K562 (cell line): ENCODE results near the gene SELENOF. TPM values are rescaled to one million over a fixed set of nuclear protein-coding genes. Genes with fewer than 3 reads are reported as not detected.
A peak's percentile ranks its signal among the peaks of the same experiment; 100 is the strongest.

Experiments used
- EHMT2 ChIP-seq: fragments of 450-650 bp; IDR thresholded peaks from 2 replicates; pipeline ENCODE4 v1.6.1; 2018; ENCODE audit warnings: antibody characterized with exemption
- LARP7 ChIP-seq: fragments of 450-650 bp; IDR thresholded peaks from 2 replicates; pipeline ENCODE4 v1.6.1; 2016
- OTX1 ChIP-seq: fragments of 450-650 bp; formaldehyde crosslinking; IDR thresholded peaks from 2 replicates; pipeline ENCODE4 v1.4.0; 2022; ENCODE audit warnings: mild to moderate bottlenecking
- PCBP1 ChIP-seq: fragments of 200-400 bp; formaldehyde crosslinking; IDR thresholded peaks from 2 replicates; pipeline ENCODE4 v1.6.1; 2018; ENCODE audit warnings: mild to moderate bottlenecking, low read depth, low read length; ENCODE audit not compliant: poor library complexity, severe bottlenecking
- TAF9B ChIP-seq: fragments of 450-650 bp; IDR thresholded peaks from 2 replicates; pipeline ENCODE4 v1.6.1; 2018; ENCODE audit warnings: mild to moderate bottlenecking; ENCODE audit not compliant: partially characterized antibody
- ZBTB7A ChIP-seq: IDR thresholded peaks from 2 replicates; pipeline ENCODE4 v1.6.1; 2011; ENCODE audit warnings: low read depth, mild to moderate bottlenecking, low read length, moderate library complexity, borderline replicate concordance; ENCODE audit not compliant: control insufficient read depth
- ZNF586 ChIP-seq: fragments of 450-650 bp; formaldehyde crosslinking; conservative IDR thresholded peaks from 2 replicates; pipeline ENCODE4 v1.4.0; 2020; ENCODE audit warnings: mild to moderate bottlenecking, moderate library complexity
- polyA plus RNA-seq, 8 experiments: library from polyadenylated mRNA; depleted of rRNA in 4 of 8; stranded (reverse) in 5 of 8; unstranded in 3 of 8; fragments of >200 nt; fragmentation: Nextera tagmentation in 2 of 8; fragmentation: Illumina TruSeq in 1 of 8; extraction: Ambion mirVana in 2 of 8; extraction: Trizol in 1 of 8; gene quantifications; 2 replicates each; pipeline versions ENCODE4 v1.2.1 to v1.2.3, GENCODE V29; 2011 to 2014; ENCODE audit warnings: inconsistent platforms in 1 of 8, missing spikeins in 1 of 8
- total RNA-seq, 7 experiments: library from RNA; depleted of rRNA in 6 of 7; stranded (reverse); fragments of >200 nt in 6 of 7; fragmentation: Illumina TruSeq in 2 of 7; extraction: Trizol in 2 of 7; gene quantifications; 2 replicates each; pipeline versions ENCODE4 v1.2.1 to v1.2.3, GENCODE V29; 2011 to 2021; ENCODE audit warnings: low replicate concordance in 1 of 7
- TF ChIP-seq, protein P1 (sequence below), 2 experiments: fragments of 450-650 bp; IDR thresholded peaks; 2 replicates each; pipeline ENCODE4 v1.6.1; 2016; ENCODE audit warnings: mild to moderate bottlenecking in 2 of 2, borderline replicate concordance in 1 of 2, low read depth in 1 of 2, moderate library complexity in 1 of 2
- TF ChIP-seq, protein P2 (sequence below): IDR thresholded peaks from 2 replicates; pipeline ENCODE4 v1.6.1; 2014; ENCODE audit warnings: antibody characterized with exemption
- TF ChIP-seq, protein P3 (sequence below): fragments of 250-450 bp; sonication (Bioruptor Pico); IDR thresholded peaks from 2 replicates; pipeline ENCODE4 v1.9.0; 2021; ENCODE audit warnings: mild to moderate bottlenecking, inconsistent platforms
- TF ChIP-seq, protein P4 (sequence below): conservative IDR thresholded peaks from 2 replicates; pipeline ENCODE4 v1.6.1; 2011; ENCODE audit warnings: low read depth, mild to moderate bottlenecking, low read length; ENCODE audit not compliant: control insufficient read depth
- TF ChIP-seq, protein P5 (sequence below): fragments of 450-650 bp; formaldehyde crosslinking; IDR thresholded peaks from 2 replicates; pipeline ENCODE4 v1.4.0; 2022; ENCODE audit warnings: missing genetic modification characterization

Gene SELENOF
- total and polyA plus RNA-seq, 9 of the 15 experiments (the other 6 are each of a cell fraction or from before 2014, with no cell fraction given): 115 to 394 (median 215) TPM

DNA sequence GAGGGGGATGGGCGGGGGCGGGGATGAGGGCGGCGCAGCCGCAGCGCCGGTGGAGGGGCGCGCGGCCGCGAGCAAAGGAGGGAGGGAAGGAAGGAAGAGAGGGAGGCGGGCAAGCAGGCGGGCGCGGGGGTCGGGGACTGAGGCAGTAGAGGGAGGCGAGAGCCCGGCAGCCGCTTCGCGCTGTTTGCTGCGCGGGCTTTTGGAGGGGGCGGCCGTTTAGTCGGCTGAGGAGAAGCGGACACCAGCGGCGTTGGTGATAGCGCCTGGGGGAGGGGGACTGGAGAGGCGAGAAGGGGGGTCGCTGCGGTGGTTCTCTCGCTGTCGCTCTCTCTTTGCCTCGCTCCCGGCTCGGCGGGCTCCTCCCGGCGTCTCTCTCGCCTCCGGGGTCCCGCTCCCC is 673 bp upstream of the SELENOF start, which contains the start of gene HS2ST1 (continued):
- TF ChIP-seq, protein P1, sequence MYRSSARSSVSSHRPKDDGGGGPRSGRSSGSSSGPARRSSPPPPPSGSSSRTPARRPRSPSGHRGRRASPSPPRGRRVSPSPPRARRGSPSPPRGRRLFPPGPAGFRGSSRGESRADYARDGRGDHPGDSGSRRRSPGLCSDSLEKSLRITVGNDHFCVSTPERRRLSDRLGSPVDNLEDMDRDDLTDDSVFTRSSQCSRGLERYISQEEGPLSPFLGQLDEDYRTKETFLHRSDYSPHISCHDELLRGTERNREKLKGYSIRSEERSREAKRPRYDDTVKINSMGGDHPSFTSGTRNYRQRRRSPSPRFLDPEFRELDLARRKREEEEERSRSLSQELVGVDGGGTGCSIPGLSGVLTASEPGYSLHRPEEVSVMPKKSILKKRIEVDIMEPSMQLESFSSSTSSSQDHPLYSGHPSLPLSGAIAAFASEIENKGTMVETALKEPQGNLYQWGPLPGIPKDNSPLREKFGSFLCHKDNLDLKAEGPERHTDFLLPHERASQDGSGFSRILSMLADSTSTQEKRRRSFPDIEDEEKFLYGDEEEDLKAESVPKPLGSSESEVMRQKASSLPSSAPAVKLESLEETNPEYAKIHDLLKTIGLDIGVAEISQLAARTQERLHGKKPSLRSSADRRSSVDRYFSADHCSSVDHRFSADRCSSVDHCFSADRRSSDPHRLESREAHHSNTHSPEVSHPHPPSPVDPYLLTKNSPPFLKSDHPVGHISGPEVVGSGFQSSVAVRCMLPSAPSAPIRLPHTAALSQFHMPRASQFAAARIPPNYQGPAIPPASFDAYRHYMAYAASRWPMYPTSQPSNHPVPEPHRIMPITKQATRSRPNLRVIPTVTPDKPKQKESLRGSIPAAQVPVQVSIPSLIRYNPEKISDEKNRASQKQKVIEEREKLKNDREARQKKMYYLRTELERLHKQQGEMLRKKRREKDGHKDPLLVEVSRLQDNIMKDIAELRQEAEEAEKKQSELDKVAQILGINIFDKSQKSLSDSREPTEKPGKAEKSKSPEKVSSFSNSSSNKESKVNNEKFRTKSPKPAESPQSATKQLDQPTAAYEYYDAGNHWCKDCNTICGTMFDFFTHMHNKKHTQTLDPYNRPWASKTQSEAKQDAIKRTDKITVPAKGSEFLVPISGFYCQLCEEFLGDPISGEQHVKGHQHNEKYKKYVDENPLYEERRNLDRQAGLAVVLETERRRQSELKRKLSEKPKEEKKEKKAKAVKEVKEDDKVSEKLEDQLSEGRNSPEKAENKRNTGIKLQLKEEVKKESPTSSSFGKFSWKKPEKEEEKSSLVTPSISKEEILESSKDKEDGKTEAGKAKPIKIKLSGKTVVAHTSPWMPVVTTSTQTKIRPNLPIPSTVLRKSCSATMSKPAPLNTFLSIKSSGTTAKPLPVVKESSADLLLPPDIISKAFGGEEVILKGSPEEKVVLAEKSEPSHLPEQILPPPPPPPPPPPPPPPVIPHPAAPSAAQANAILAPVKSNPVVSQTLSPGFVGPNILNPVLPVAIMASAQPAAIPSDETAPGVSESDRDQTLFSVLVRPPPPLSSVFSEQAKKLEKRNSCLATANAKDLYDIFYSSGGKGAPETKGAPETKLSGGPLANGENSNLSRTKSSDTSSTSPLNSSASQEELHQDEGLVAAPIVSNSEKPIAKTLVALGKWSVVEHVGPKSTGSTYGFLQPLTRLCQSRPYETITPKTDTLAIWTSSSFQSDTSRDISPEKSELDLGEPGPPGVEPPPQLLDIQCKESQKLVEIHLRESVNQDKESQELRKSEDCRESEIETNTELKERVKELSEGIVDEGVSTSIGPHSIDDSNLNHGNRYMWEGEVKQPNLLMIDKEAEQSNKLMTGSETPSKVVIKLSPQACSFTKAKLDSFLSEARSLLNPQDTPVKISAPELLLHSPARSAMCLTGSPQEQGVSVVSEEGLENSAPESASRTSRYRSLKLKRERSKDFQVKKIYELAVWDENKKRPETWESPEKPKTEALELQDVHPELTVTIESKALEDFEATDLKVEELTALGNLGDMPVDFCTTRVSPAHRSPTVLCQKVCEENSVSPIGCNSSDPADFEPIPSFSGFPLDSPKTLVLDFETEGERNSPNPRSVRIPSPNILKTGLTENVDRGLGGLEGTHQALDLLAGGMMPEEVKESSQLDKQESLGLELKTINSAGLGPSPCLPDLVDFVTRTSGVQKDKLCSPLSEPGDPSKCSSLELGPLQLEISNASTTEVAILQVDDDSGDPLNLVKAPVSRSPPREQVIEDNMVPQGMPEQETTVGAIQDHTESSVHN (IDR thresholded peaks at IDR 0.05; ENCODE audit: borderline replicate concordance in 1 of 2, low read depth in 1 of 2): no peak
- peak; percentile 84 for TF ChIP-seq ZBTB7A
- TF ChIP-seq, protein P2, sequence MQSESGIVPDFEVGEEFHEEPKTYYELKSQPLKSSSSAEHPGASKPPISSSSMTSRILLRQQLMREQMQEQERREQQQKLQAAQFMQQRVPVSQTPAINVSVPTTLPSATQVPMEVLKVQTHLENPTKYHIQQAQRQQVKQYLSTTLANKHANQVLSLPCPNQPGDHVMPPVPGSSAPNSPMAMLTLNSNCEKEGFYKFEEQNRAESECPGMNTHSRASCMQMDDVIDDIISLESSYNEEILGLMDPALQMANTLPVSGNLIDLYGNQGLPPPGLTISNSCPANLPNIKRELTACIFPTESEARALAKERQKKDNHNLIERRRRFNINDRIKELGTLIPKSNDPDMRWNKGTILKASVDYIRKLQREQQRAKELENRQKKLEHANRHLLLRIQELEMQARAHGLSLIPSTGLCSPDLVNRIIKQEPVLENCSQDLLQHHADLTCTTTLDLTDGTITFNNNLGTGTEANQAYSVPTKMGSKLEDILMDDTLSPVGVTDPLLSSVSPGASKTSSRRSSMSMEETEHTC: no peak
- TF ChIP-seq, protein P3, sequence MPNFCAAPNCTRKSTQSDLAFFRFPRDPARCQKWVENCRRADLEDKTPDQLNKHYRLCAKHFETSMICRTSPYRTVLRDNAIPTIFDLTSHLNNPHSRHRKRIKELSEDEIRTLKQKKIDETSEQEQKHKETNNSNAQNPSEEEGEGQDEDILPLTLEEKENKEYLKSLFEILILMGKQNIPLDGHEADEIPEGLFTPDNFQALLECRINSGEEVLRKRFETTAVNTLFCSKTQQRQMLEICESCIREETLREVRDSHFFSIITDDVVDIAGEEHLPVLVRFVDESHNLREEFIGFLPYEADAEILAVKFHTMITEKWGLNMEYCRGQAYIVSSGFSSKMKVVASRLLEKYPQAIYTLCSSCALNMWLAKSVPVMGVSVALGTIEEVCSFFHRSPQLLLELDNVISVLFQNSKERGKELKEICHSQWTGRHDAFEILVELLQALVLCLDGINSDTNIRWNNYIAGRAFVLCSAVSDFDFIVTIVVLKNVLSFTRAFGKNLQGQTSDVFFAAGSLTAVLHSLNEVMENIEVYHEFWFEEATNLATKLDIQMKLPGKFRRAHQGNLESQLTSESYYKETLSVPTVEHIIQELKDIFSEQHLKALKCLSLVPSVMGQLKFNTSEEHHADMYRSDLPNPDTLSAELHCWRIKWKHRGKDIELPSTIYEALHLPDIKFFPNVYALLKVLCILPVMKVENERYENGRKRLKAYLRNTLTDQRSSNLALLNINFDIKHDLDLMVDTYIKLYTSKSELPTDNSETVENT (CRISPR knock-in tag): peak; percentile 72; the same call in 1 of the 2 replicates
- no peak for TF ChIP-seq EHMT2
- TF ChIP-seq TAF9B: peak; percentile 20
- TF ChIP-seq ZNF586 (CRISPR knock-in tag): no peak
- TF ChIP-seq, protein P4, sequence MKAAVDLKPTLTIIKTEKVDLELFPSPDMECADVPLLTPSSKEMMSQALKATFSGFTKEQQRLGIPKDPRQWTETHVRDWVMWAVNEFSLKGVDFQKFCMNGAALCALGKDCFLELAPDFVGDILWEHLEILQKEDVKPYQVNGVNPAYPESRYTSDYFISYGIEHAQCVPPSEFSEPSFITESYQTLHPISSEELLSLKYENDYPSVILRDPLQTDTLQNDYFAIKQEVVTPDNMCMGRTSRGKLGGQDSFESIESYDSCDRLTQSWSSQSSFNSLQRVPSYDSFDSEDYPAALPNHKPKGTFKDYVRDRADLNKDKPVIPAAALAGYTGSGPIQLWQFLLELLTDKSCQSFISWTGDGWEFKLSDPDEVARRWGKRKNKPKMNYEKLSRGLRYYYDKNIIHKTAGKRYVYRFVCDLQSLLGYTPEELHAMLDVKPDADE: peak; percentile 71
- TF ChIP-seq LARP7: no peak
- TF ChIP-seq OTX1 (CRISPR knock-in tag): 0 out of 2 replicates have a peak, but pooled peaks have one; percentile 11
- TF ChIP-seq, protein P5, sequence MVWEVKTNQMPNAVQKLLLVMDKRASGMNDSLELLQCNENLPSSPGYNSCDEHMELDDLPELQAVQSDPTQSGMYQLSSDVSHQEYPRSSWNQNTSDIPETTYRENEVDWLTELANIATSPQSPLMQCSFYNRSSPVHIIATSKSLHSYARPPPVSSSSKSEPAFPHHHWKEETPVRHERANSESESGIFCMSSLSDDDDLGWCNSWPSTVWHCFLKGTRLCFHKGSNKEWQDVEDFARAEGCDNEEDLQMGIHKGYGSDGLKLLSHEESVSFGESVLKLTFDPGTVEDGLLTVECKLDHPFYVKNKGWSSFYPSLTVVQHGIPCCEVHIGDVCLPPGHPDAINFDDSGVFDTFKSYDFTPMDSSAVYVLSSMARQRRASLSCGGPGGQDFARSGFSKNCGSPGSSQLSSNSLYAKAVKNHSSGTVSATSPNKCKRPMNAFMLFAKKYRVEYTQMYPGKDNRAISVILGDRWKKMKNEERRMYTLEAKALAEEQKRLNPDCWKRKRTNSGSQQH (CRISPR knock-in tag): peak; percentile 53; the same call in 1 of the 2 replicates
- peak; percentile 87 for TF ChIP-seq PCBP1
